HCT116 (cell line): ENCODE data around the gene CHST8. TPM values are rescaled to one million over a fixed set of nuclear protein-coding genes. Genes with fewer than 3 reads are reported as not detected.

Experiments used
- ATAC-seq: fragments of 200-7000 bp; cut with Tn5 transposase; 2 replicates; pipeline ENCODE4 v1.9.1; 2020; ENCODE audit warnings: mild to moderate bottlenecking, moderate library complexity
- BruUV-seq: library from RNA; stranded (reverse); fragments of 400-500 nt; replicated peaks from 2 replicates; lab custom pipeline; 2021; lab: Mats Ljungman, UMichigan
- CTCF ChIA-PET: fragments of 300-600 bp; sonication (Branson Sonifier 250); formaldehyde crosslinking; loops from one replicate; lab custom pipeline; 2021; ENCODE audit warnings: antibody characterized with exemption; lab: Charles Lee
- POLR2A ChIA-PET: fragments of 300-600, 350-600 bp; sonication (Branson Sonifier 250); formaldehyde crosslinking; loops from one replicate; lab custom pipeline; 2021; ENCODE audit warnings: antibody characterized with exemption; lab: Charles Lee
- RAD21 ChIA-PET, 2 experiments: fragments of 300-600 bp; sonication (Branson Sonifier 250); formaldehyde crosslinking; loops; one replicate each; lab custom pipeline; 2023; ENCODE audit warnings: low total read pairs in 2 of 2; ENCODE audit not compliant: uncharacterized antibody in 2 of 2, unreplicated experiment in 2 of 2, low non-redundant PET in 1 of 2; lab: Charles Lee
- DNase-seq: peaks from one replicate; pipeline ENCODE4 v3.0.0-alpha.2; 2010; ENCODE audit warnings: low read depth, low spot score
- H2AFZ ChIP-seq: fragments of 200-600 bp; shearing (Covaris generic), sonication (generic); 2 replicates; pipeline ENCODE4 v1.6.1; 2017; ENCODE audit warnings: low read depth, mixed run types, mixed read lengths, antibody characterized with exemption, low read length; ENCODE audit not compliant: poor library complexity, severe bottlenecking
- H3K27ac ChIP-seq: 2 replicates; pipeline ENCODE4 v1.5.1; 2012; ENCODE audit warnings: low read depth, low read length
- H3K27me3 ChIP-seq: fragments of 200-600 bp; sonication (generic); 2 replicates; pipeline ENCODE4 v1.6.1; 2016; ENCODE audit warnings: mixed run types, low read length, mixed read lengths; ENCODE audit not compliant: insufficient read depth
- H3K36me3 ChIP-seq, 2 experiments: fragments of 200-500 bp in 1 of 2; fragments of 200-600 bp in 1 of 2; sonication (Bioruptor generic) in 1 of 2; sonication (generic) in 1 of 2; 2 replicates each; pipeline versions ENCODE4 v1.5.1 to v1.6.1; 2014 to 2016; ENCODE audit warnings: low read length in 2 of 2, inconsistent platforms in 1 of 2, mixed read lengths in 1 of 2, mixed run types in 1 of 2; ENCODE audit not compliant: insufficient read depth in 2 of 2, control insufficient read depth in 1 of 2
- H3K4me1 ChIP-seq, 2 experiments: fragments of 200-600 bp in 1 of 2; sonication (generic) in 1 of 2; 2 replicates each; pipeline versions ENCODE4 v1.5.1 to v1.6.1; 2012 to 2017; ENCODE audit warnings: low read length in 2 of 2, inconsistent platforms in 1 of 2, mild to moderate bottlenecking in 1 of 2, mixed read lengths in 1 of 2, mixed run types in 1 of 2, moderate library complexity in 1 of 2; ENCODE audit not compliant: insufficient read depth in 2 of 2, control insufficient read depth in 1 of 2
- H3K4me2 ChIP-seq: fragments of 200-600 bp; sonication (generic); 2 replicates; pipeline ENCODE4 v1.6.1; 2017; ENCODE audit warnings: mixed run types, low read length, mixed read lengths
- H3K4me3 ChIP-seq, 2 experiments: fragments of 200-600 bp in 1 of 2; sonication (generic) in 1 of 2; replicated peaks in 1 of 2; 2 replicates each; pipeline ENCODE4 v1.5.1; 2011 to 2016; ENCODE audit warnings: low read length in 2 of 2, control low read depth in 1 of 2, low read depth in 1 of 2, mild to moderate bottlenecking in 1 of 2, mixed read lengths in 1 of 2, mixed run types in 1 of 2
- H3K79me2 ChIP-seq: fragments of 200-600 bp; sonication (generic); 2 replicates; pipeline ENCODE4 v1.6.1; 2017; ENCODE audit warnings: mild to moderate bottlenecking, mixed run types, low read length, moderate library complexity, mixed read lengths; ENCODE audit not compliant: insufficient read depth
- H3K9ac ChIP-seq: fragments of 200-600 bp; sonication (generic); 2 replicates; pipeline ENCODE4 v1.6.1; 2016; ENCODE audit warnings: low read length, mixed read lengths
- H3K9me2 ChIP-seq: fragments of 200-600 bp; sonication (generic), shearing (Covaris generic); 2 replicates; pipeline ENCODE4 v1.6.1; 2017; ENCODE audit warnings: mixed run types, mild to moderate bottlenecking, moderate library complexity; ENCODE audit not compliant: insufficient read depth
- H3K9me3 ChIP-seq, 2 experiments: fragments of 200-500 bp in 1 of 2; fragments of 200-600 bp in 1 of 2; sonication (Bioruptor generic) in 1 of 2; sonication (generic) in 1 of 2; 2 replicates each; pipeline ENCODE4 v1.6.1; 2014 to 2017; ENCODE audit warnings: low read length in 2 of 2, mixed read lengths in 2 of 2, inconsistent platforms in 1 of 2, low read depth in 1 of 2, mild to moderate bottlenecking in 1 of 2, mixed run types in 1 of 2, moderate library complexity in 1 of 2; ENCODE audit not compliant: control insufficient read depth in 1 of 2, insufficient read depth in 1 of 2
- H4K20me1 ChIP-seq: fragments of 200-600 bp; sonication (generic), shearing (Covaris generic); 2 replicates; pipeline ENCODE4 v1.6.1; 2017; ENCODE audit warnings: mixed run types, mild to moderate bottlenecking, moderate library complexity; ENCODE audit not compliant: insufficient read depth
- CTCF ChIP-seq, 3 experiments: fragments of 200-600 bp in 1 of 3; sonication (generic) in 1 of 3; IDR thresholded peaks in 2 of 3; conservative IDR thresholded peaks in 1 of 3; 2 replicates each; pipeline ENCODE4 v1.5.1; 2012 to 2017; ENCODE audit warnings: low read depth in 2 of 3, low read length in 2 of 3, antibody characterized with exemption in 1 of 3, borderline replicate concordance in 1 of 3, control low read depth in 1 of 3, mild to moderate bottlenecking in 1 of 3, mixed read lengths in 1 of 3, mixed run types in 1 of 3, moderate library complexity in 1 of 3; ENCODE audit not compliant: insufficient read depth in 1 of 3
- ELF1 ChIP-seq: IDR thresholded peaks from 2 replicates; pipeline ENCODE4 v1.6.1; 2012; ENCODE audit warnings: low read depth, borderline replicate concordance
- EZH2 ChIP-seq: fragments of 200-600 bp; sonication (generic); IDR thresholded peaks from 2 replicates; pipeline ENCODE4 v1.6.1; 2017; ENCODE audit warnings: antibody characterized with exemption, mixed run types
- EZH2phosphoT487 ChIP-seq: fragments of 200-600 bp; IDR thresholded peaks from 2 replicates; pipeline ENCODE4 v1.6.1; 2018; ENCODE audit warnings: antibody characterized with exemption, borderline replicate concordance
- FOSL1 ChIP-seq: IDR thresholded peaks from 2 replicates; pipeline ENCODE4 v1.6.1; 2012; ENCODE audit warnings: low read depth
- RAD21 ChIP-seq: IDR thresholded peaks from 2 replicates; pipeline ENCODE4 v1.6.1; 2012; ENCODE audit warnings: low read depth, mild to moderate bottlenecking
- SIN3A ChIP-seq: IDR thresholded peaks from 2 replicates; pipeline ENCODE4 v1.6.1; 2012; ENCODE audit warnings: low read depth
- TCF7L2 ChIP-seq: IDR thresholded peaks from 2 replicates; pipeline ENCODE4 v1.7.0; 2011; ENCODE audit warnings: borderline replicate concordance, inconsistent platforms; ENCODE audit not compliant: insufficient read depth, insufficient read length; ENCODE audit errors: extremely low read depth
- YY1 ChIP-seq: IDR thresholded peaks from 2 replicates; pipeline ENCODE4 v1.6.1; 2011; ENCODE audit warnings: low read length, low read depth, moderate library complexity, mild to moderate bottlenecking; ENCODE audit not compliant: insufficient replicate concordance; ENCODE audit errors: extremely low read depth
- ZBTB33 ChIP-seq: IDR thresholded peaks from 2 replicates; pipeline ENCODE4 v1.6.1; 2011; ENCODE audit warnings: mild to moderate bottlenecking, low read length, moderate library complexity; ENCODE audit not compliant: insufficient replicate concordance; ENCODE audit errors: extremely low read depth
- ZNF274 ChIP-seq: fragments of 200-500 bp; sonication (Bioruptor generic); IDR thresholded peaks from 2 replicates; pipeline ENCODE4 v1.6.1; 2014; ENCODE audit warnings: mild to moderate bottlenecking, low read depth, low read length, inconsistent platforms
- intact Hi-C: fragments of 100-400 bp; cut with micrococcal nuclease; formaldehyde crosslinking; loops from 2 replicates; pipeline ENCODE4 v1.10.0; 2022
- total RNA-seq: library from RNA; stranded (reverse); gene quantifications from one replicate; pipeline ENCODE4 v1.2.1, GENCODE V29; 2021; ENCODE audit not compliant: unreplicated experiment
- TF ChIP-seq, protein P1 (sequence below): IDR thresholded peaks from 2 replicates; pipeline ENCODE4 v1.6.1; 2012
- TF ChIP-seq, protein P2 (sequence below): IDR thresholded peaks from 2 replicates; pipeline ENCODE4 v1.6.1; 2012; ENCODE audit warnings: low read depth

The CHST8 gene
- total RNA-seq, 1 experiment from 2014 or later: not detected

DNA sequence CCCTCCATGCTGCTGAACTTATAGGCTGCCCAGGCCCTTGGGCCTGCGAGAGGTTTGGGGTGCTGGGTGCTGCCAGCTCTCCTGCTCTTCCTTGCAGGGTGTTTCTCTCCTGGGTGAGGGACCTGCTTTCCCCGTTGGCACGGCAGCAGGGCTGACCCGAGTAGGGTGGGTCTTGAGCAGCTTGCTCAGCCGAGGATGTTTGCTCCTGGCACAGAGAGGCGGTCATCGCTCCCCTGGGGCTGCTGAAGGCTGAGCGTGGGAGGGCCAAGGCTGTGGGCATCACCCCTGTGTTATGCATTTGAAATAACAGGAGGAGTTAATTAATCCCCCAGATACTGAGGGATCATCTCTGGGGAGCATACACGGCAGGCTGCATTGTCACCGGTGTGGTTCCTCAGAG lies 180.2 kb downstream of the CHST8 start (continued):
- no peak for TF ChIP-seq CTCF (IDR thresholded peaks at IDR 0.05 in 2 of 3, conservative IDR thresholded peaks at IDR 0.05 in 1 of 3; ENCODE audit: borderline replicate concordance in 1 of 3, insufficient read depth in 1 of 3, low read depth in 2 of 3, low read length in 2 of 3)
- TF ChIP-seq EZH2: no peak
- no peak for TF ChIP-seq SIN3A
- no peak for TF ChIP-seq TCF7L2
- no peak for TF ChIP-seq ELF1
- TF ChIP-seq, all 23 proteins: peak for 0

DNA sequence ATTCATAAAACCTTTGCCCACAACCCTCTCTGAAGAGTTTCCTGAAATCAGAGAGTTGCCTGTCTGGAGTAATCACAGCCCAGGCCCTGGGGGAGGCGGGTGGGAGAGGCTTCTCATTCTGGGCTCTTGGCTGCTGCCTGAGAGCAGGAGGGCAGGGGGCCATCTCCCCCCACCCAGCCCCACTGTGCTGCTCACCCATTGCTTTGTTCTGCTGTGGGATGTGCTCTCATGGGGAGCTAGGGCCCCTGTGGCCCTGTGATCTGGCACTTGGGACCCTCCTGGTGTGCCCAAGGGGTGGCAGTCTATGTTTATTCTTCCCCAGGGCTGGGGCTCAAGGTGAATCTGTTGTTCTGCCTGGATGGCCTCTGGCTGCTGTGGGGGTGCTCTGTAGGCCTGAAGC lies 181.0 kb downstream of the CHST8 start:
- H3K27ac ChIP-seq: no peak overlapping the region
- no peaks in the 10 kb centered on the region for H3K9me2 ChIP-seq
- H3K79me2 ChIP-seq: no peaks in the 10 kb centered on the region
- ChIA-PET POLR2A (no interaction called here), CTCF (no interaction called here), RAD21 (no interaction called here)
- no TSS peak for BruUV-seq
- no peak overlapping the region for H2AFZ ChIP-seq
- no peak overlapping the region for H3K4me3 ChIP-seq
- no peaks in the 10 kb centered on the region for H3K9me3 ChIP-seq
- H3K36me3 ChIP-seq: no peaks in the 10 kb centered on the region; a peak in 2 of 4 replicates
- intact Hi-C loops: no loop called here
- no peak overlapping the region for H3K9ac ChIP-seq
- no peak for ATAC-seq
- H3K4me2 ChIP-seq: no peak overlapping the region
- DNase-seq: no peak
- H4K20me1 ChIP-seq: no peaks in the 10 kb centered on the region
- H3K4me1 ChIP-seq: no peaks in the 10 kb centered on the region; a peak in 1 of 4 replicates
- no peaks in the 10 kb centered on the region for H3K27me3 ChIP-seq
- TF ChIP-seq FOSL1: no peak
- TF ChIP-seq ELF1: no peak
- TF ChIP-seq EZH2phosphoT487: no peak
- TF ChIP-seq, protein P1, sequence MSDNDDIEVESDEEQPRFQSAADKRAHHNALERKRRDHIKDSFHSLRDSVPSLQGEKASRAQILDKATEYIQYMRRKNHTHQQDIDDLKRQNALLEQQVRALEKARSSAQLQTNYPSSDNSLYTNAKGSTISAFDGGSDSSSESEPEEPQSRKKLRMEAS: no peak
- no peak for TF ChIP-seq ZBTB33
- TF ChIP-seq, protein P2, sequence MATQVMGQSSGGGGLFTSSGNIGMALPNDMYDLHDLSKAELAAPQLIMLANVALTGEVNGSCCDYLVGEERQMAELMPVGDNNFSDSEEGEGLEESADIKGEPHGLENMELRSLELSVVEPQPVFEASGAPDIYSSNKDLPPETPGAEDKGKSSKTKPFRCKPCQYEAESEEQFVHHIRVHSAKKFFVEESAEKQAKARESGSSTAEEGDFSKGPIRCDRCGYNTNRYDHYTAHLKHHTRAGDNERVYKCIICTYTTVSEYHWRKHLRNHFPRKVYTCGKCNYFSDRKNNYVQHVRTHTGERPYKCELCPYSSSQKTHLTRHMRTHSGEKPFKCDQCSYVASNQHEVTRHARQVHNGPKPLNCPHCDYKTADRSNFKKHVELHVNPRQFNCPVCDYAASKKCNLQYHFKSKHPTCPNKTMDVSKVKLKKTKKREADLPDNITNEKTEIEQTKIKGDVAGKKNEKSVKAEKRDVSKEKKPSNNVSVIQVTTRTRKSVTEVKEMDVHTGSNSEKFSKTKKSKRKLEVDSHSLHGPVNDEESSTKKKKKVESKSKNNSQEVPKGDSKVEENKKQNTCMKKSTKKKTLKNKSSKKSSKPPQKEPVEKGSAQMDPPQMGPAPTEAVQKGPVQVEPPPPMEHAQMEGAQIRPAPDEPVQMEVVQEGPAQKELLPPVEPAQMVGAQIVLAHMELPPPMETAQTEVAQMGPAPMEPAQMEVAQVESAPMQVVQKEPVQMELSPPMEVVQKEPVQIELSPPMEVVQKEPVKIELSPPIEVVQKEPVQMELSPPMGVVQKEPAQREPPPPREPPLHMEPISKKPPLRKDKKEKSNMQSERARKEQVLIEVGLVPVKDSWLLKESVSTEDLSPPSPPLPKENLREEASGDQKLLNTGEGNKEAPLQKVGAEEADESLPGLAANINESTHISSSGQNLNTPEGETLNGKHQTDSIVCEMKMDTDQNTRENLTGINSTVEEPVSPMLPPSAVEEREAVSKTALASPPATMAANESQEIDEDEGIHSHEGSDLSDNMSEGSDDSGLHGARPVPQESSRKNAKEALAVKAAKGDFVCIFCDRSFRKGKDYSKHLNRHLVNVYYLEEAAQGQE: no peak
- TF ChIP-seq YY1: no peak
- TF ChIP-seq ZNF274: no peak
- TF ChIP-seq RAD21: no peak
- no peak for TF ChIP-seq EZH2
- no peak for TF ChIP-seq TCF7L2
